Activated CD4-positive, alpha-beta T cell treated with anti-CD3 and anti-CD28 coated beads, Interleukin-2, amount 10 ng/mL, durations not matched to agents 24 days and 14 days (primary cell): ENCODE results near the gene XAGE3. TPM values are rescaled to one million over a fixed set of nuclear protein-coding genes. Genes with fewer than 3 reads are reported as not detected.

ENCODE experiments used
- total RNA-seq: library from RNA; stranded (reverse); gene quantifications from 2 replicates; pipeline ENCODE4 v1.2.3, GENCODE V29; 2022

XAGE3 gene
- total RNA-seq, 1 donor from 2014 or later, result not detected

Other genes starting within 250 kb of the XAGE3 start
- gene SSX7, start 213.2 kb downstream of the XAGE3 start, total RNA-seq, result not detected in 2 replicates
- not detected in 2 replicates for gene SSX2, start 160.9 kb downstream of the XAGE3 start, total RNA-seq
- gene SSX2B, start 116.8 kb downstream of the XAGE3 start, total RNA-seq, result not detected in 2 replicates
- not detected in 2 replicates for gene SPANXN5, start 70.7 kb downstream of the XAGE3 start, total RNA-seq
- gene XAGE5, start 56.8 kb downstream of the XAGE3 start, total RNA-seq, result not detected in 2 replicates
- 20.4 and 20.7 TPM in 2 replicates for gene FAM156B, start 29.2 kb upstream of the XAGE3 start, total RNA-seq
- gene FAM156A, start 90.4 kb upstream of the XAGE3 start, total RNA-seq, result 27.3 and 28.3 TPM in 2 replicates
- gene GPR173, start 180.7 kb upstream of the XAGE3 start, total RNA-seq, result not detected in 2 replicates
- gene TSPYL2, start 214.3 kb upstream of the XAGE3 start, total RNA-seq, result 37.3 and 40.3 TPM in 2 replicates
- gene KANTR, start 226.1 kb upstream of the XAGE3 start, total RNA-seq, result 7.8 and 10.0 TPM in 2 replicates